GM12878 (cell line): ENCODE results near the gene PPP1CC. TPM values are rescaled to one million over a fixed set of nuclear protein-coding genes. Genes with fewer than 3 reads are reported as not detected.
A peak's percentile ranks its signal among the peaks of the same experiment; 100 is the strongest.

Experiments used
- ATF7 ChIP-seq: fragments of 450-650 bp; IDR thresholded peaks from 2 replicates; pipeline ENCODE4 v1.6.1; 2016; ENCODE audit warnings: low read depth, mild to moderate bottlenecking
- ETV6 ChIP-seq, 2 experiments: fragments of 450-650 bp in 1 of 2; IDR thresholded peaks in 1 of 2; conservative IDR thresholded peaks in 1 of 2; 2 replicates each; pipeline ENCODE4 v1.6.1; 2014; ENCODE audit warnings: antibody characterized with exemption in 1 of 2, borderline replicate concordance in 1 of 2, low read depth in 1 of 2, mild to moderate bottlenecking in 1 of 2, moderate library complexity in 1 of 2
- HDAC6 ChIP-seq: fragments of 200-600 bp; sonication (generic); IDR thresholded peaks from one replicate; pipeline ENCODE4 v1.8.0; 2017; ENCODE audit warnings: antibody characterized with exemption; ENCODE audit not compliant: unreplicated experiment
- NBN ChIP-seq: fragments of 450-650 bp; IDR thresholded peaks from 2 replicates; pipeline ENCODE4 v1.6.1; 2016
- NFIC ChIP-seq: IDR thresholded peaks from 2 replicates; pipeline ENCODE4 v1.6.1; 2012; ENCODE audit warnings: low read depth, mild to moderate bottlenecking, inconsistent platforms, low read length, moderate library complexity
- RFX5 ChIP-seq: IDR thresholded peaks from 2 replicates; pipeline ENCODE4 v1.6.1; 2011; ENCODE audit warnings: low read depth, low read length, improper control_type of control experiment
- STAT1 ChIP-seq: fragments of 450-650 bp; conservative IDR thresholded peaks from 2 replicates; pipeline ENCODE4 v1.6.1; 2014; ENCODE audit warnings: antibody characterized with exemption, mild to moderate bottlenecking
- TARDBP ChIP-seq: IDR thresholded peaks from 2 replicates; pipeline ENCODE4 v1.6.1; 2016; ENCODE audit warnings: borderline replicate concordance
- ZNF384 ChIP-seq: IDR thresholded peaks from 2 replicates; pipeline ENCODE4 v1.6.1; 2012; ENCODE audit warnings: low read depth, mild to moderate bottlenecking, low read length, improper control_type of control experiment, borderline replicate concordance
- ZSCAN29 ChIP-seq: fragments of 450-650 bp; IDR thresholded peaks from 2 replicates; pipeline ENCODE4 v1.6.1; 2017; ENCODE audit warnings: mild to moderate bottlenecking, moderate library complexity
- polyA plus RNA-seq, 11 experiments: library from polyadenylated mRNA; depleted of rRNA in 4 of 11; unstranded in 6 of 11; stranded (reverse) in 5 of 11; fragments of >200 nt; fragmentation: Nextera tagmentation in 4 of 11; fragmentation: Illumina TruSeq in 1 of 11; extraction: Ambion mirVana in 4 of 11; extraction: Trizol in 1 of 11; gene quantifications; 1 replicate in 1 of 11; 2 replicates in 10 of 11; pipeline versions ENCODE4 v1.2.1 to v1.2.3, GENCODE V29; 2011 to 2016; ENCODE audit warnings: inconsistent platforms in 2 of 11, missing spikeins in 2 of 11, low read depth in 1 of 11
- total RNA-seq, 4 experiments: library from RNA; depleted of rRNA in 3 of 4; stranded (reverse); fragments of >200 nt in 3 of 4; fragmentation: Illumina TruSeq in 1 of 4; extraction: Trizol in 1 of 4; gene quantifications; 2 replicates each; pipeline versions ENCODE4 v1.2.1 to v1.2.3, GENCODE V29; 2013 to 2021
- TF ChIP-seq, protein P1 (sequence below): fragments of 450-650 bp; IDR thresholded peaks from 2 replicates; pipeline ENCODE4 v1.6.1; 2017; ENCODE audit warnings: mild to moderate bottlenecking, moderate library complexity
- TF ChIP-seq, protein P2 (sequence below): IDR thresholded peaks from 2 replicates; pipeline ENCODE4 v1.6.1; 2012; ENCODE audit warnings: low read length, inconsistent platforms
- TF ChIP-seq, protein P3 (sequence below): fragments of 450-650 bp; IDR thresholded peaks from 2 replicates; pipeline ENCODE4 v1.6.1; 2016; ENCODE audit warnings: mild to moderate bottlenecking
- TF ChIP-seq, protein P4 (sequence below): IDR thresholded peaks from 2 replicates; pipeline ENCODE4 v1.6.1; 2012; ENCODE audit warnings: improper control_type of control experiment, low read depth, low read length; ENCODE audit not compliant: insufficient replicate concordance
- TF ChIP-seq, protein P5 (sequence below): fragments of 450-650 bp; IDR thresholded peaks from 2 replicates; pipeline ENCODE4 v1.6.1; 2017; ENCODE audit warnings: mild to moderate bottlenecking

Gene PPP1CC
- total and polyA plus RNA-seq, 10 of the 15 experiments (the other 5 are each of a cell fraction or from before 2014, with no cell fraction given): 64.4 to 279 (median 157) TPM

DNA sequence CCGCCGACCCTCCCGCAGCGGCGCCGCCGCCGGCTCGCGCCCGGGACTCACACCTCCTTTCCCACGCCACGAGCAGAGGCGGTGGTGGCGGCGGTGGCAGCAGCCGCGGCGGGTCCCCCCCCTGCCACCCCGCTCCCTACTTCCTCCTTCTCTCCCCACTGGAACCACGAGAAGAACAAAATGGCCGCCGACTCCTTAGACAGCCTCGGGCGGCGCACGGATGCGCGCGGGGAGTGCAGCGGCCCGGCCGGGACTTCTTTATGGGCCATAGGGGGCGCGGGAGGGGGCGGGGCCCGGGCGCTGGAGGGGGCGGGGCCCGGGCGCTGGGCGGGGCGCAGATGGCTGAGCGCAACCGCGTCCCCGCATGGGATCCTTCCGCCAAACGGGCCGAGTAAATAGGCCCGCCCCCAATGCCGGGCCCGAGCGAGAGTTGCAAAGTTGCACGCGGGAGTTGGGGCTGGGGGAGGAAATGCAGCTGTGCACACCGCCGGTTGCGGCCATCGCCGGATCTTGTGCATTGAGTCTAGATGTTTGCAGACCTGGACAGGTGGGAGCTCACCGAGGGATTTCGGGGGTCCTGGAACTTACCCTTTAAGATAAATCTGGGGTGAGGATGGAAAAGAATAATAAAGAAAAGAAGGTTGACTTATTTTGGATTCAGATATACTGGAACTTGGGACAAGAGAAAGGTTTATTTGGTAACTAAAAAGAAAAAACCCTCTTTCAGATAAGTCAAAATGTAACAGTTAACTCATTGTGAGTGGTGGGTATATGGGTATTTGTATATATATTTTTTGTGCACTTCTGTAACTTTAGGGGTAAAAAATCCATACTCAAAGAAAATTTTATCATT lies at the start of gene PPP1CC (continued):
- no peak for TF ChIP-seq ZSCAN29
- no peak; the same call in 1 of the 2 replicates for TF ChIP-seq TARDBP
- TF ChIP-seq, protein P1, sequence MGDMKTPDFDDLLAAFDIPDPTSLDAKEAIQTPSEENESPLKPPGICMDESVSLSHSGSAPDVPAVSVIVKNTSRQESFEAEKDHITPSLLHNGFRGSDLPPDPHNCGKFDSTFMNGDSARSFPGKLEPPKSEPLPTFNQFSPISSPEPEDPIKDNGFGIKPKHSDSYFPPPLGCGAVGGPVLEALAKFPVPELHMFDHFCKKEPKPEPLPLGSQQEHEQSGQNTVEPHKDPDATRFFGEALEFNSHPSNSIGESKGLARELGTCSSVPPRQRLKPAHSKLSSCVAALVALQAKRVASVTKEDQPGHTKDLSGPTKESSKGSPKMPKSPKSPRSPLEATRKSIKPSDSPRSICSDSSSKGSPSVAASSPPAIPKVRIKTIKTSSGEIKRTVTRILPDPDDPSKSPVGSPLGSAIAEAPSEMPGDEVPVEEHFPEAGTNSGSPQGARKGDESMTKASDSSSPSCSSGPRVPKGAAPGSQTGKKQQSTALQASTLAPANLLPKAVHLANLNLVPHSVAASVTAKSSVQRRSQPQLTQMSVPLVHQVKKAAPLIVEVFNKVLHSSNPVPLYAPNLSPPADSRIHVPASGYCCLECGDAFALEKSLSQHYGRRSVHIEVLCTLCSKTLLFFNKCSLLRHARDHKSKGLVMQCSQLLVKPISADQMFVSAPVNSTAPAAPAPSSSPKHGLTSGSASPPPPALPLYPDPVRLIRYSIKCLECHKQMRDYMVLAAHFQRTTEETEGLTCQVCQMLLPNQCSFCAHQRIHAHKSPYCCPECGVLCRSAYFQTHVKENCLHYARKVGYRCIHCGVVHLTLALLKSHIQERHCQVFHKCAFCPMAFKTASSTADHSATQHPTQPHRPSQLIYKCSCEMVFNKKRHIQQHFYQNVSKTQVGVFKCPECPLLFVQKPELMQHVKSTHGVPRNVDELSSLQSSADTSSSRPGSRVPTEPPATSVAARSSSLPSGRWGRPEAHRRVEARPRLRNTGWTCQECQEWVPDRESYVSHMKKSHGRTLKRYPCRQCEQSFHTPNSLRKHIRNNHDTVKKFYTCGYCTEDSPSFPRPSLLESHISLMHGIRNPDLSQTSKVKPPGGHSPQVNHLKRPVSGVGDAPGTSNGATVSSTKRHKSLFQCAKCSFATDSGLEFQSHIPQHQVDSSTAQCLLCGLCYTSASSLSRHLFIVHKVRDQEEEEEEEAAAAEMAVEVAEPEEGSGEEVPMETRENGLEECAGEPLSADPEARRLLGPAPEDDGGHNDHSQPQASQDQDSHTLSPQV: no peak
- TF ChIP-seq RFX5: no peak
- TF ChIP-seq, protein P2, sequence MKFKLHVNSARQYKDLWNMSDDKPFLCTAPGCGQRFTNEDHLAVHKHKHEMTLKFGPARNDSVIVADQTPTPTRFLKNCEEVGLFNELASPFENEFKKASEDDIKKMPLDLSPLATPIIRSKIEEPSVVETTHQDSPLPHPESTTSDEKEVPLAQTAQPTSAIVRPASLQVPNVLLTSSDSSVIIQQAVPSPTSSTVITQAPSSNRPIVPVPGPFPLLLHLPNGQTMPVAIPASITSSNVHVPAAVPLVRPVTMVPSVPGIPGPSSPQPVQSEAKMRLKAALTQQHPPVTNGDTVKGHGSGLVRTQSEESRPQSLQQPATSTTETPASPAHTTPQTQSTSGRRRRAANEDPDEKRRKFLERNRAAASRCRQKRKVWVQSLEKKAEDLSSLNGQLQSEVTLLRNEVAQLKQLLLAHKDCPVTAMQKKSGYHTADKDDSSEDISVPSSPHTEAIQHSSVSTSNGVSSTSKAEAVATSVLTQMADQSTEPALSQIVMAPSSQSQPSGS: no peak
- peak; percentile 17; the same call in 1 of the 2 replicates for TF ChIP-seq ATF7
- TF ChIP-seq, protein P3, sequence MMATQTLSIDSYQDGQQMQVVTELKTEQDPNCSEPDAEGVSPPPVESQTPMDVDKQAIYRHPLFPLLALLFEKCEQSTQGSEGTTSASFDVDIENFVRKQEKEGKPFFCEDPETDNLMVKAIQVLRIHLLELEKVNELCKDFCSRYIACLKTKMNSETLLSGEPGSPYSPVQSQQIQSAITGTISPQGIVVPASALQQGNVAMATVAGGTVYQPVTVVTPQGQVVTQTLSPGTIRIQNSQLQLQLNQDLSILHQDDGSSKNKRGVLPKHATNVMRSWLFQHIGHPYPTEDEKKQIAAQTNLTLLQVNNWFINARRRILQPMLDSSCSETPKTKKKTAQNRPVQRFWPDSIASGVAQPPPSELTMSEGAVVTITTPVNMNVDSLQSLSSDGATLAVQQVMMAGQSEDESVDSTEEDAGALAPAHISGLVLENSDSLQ: no peak
- TF ChIP-seq ETV6 (conservative IDR thresholded peaks at IDR 0.05 in 1 of 2, IDR thresholded peaks at IDR 0.05 in 1 of 2; ENCODE audit: borderline replicate concordance in 1 of 2, low read depth in 1 of 2): no peak; a peak in 1 of 4 replicates
- TF ChIP-seq, protein P4, sequence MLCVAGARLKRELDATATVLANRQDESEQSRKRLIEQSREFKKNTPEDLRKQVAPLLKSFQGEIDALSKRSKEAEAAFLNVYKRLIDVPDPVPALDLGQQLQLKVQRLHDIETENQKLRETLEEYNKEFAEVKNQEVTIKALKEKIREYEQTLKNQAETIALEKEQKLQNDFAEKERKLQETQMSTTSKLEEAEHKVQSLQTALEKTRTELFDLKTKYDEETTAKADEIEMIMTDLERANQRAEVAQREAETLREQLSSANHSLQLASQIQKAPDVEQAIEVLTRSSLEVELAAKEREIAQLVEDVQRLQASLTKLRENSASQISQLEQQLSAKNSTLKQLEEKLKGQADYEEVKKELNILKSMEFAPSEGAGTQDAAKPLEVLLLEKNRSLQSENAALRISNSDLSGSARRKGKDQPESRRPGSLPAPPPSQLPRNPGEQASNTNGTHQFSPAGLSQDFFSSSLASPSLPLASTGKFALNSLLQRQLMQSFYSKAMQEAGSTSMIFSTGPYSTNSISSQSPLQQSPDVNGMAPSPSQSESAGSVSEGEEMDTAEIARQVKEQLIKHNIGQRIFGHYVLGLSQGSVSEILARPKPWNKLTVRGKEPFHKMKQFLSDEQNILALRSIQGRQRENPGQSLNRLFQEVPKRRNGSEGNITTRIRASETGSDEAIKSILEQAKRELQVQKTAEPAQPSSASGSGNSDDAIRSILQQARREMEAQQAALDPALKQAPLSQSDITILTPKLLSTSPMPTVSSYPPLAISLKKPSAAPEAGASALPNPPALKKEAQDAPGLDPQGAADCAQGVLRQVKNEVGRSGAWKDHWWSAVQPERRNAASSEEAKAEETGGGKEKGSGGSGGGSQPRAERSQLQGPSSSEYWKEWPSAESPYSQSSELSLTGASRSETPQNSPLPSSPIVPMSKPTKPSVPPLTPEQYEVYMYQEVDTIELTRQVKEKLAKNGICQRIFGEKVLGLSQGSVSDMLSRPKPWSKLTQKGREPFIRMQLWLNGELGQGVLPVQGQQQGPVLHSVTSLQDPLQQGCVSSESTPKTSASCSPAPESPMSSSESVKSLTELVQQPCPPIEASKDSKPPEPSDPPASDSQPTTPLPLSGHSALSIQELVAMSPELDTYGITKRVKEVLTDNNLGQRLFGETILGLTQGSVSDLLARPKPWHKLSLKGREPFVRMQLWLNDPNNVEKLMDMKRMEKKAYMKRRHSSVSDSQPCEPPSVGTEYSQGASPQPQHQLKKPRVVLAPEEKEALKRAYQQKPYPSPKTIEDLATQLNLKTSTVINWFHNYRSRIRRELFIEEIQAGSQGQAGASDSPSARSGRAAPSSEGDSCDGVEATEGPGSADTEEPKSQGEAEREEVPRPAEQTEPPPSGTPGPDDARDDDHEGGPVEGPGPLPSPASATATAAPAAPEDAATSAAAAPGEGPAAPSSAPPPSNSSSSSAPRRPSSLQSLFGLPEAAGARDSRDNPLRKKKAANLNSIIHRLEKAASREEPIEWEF: no peak
- no peak for TF ChIP-seq NFIC
- TF ChIP-seq, protein P5, sequence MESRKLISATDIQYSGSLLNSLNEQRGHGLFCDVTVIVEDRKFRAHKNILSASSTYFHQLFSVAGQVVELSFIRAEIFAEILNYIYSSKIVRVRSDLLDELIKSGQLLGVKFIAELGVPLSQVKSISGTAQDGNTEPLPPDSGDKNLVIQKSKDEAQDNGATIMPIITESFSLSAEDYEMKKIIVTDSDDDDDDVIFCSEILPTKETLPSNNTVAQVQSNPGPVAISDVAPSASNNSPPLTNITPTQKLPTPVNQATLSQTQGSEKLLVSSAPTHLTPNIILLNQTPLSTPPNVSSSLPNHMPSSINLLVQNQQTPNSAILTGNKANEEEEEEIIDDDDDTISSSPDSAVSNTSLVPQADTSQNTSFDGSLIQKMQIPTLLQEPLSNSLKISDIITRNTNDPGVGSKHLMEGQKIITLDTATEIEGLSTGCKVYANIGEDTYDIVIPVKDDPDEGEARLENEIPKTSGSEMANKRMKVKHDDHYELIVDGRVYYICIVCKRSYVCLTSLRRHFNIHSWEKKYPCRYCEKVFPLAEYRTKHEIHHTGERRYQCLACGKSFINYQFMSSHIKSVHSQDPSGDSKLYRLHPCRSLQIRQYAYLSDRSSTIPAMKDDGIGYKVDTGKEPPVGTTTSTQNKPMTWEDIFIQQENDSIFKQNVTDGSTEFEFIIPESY: no peak
- peak; percentile 55 for TF ChIP-seq HDAC6
- no peak for TF ChIP-seq ZNF384
- no peak for TF ChIP-seq STAT1
- TF ChIP-seq NBN: peak; percentile 80
